GM19324 (cell line): ENCODE data around the gene FBXL16.

Source experiments
- ATAC-seq: cut with Tn5 transposase; IDR thresholded peaks from one replicate; pipeline ENCODE4 v1.9.1; 2021; ENCODE audit warnings: mild to moderate bottlenecking, moderate library complexity; ENCODE audit not compliant: unreplicated experiment, low FRiP score

Gene FBXL16

GRCh38 chr16:648071-648780, 57.4 kb downstream of the FBXL16 start:
- no peak for ATAC-seq

- ATAC-seq = no peak
Observed at GRCh38 chr16:647173-647902, 58.3 kb downstream of the FBXL16 start.

GRCh38 chr16:646679-647172, 58.9 kb downstream of the FBXL16 start:
- ATAC-seq = no peak

- no peak for ATAC-seq
Observed at GRCh38 chr16:645852-646678, 59.5 kb downstream of the FBXL16 start.

GRCh38 chr16:644556-644955, 61.0 kb downstream of the FBXL16 start:
- ATAC-seq = no peak

- ATAC-seq = no peak
Observed at GRCh38 chr16:643050-643368, 62.6 kb downstream of the FBXL16 start.
